Neural crest cell (in vitro differentiated cells): ENCODE results near the gene SLAMF6. TPM values are rescaled to one million over a fixed set of nuclear protein-coding genes. Genes with fewer than 3 reads are reported as not detected.
"Not testable (repeated sequence)": the region's sequence is repeated elsewhere in the genome, so short reads cannot be mapped to it uniquely, and the experiment has no call there.

Source experiments
- DNase-seq: peaks from one replicate; pipeline ENCODE4 v3.0.0; 2021; ENCODE audit warnings: low read depth, mixed read lengths, low spot score
- H3K27ac Mint-ChIP-seq: one replicate; pipeline ENCODE4 v1.8.0; 2021; ENCODE audit warnings: mild to moderate bottlenecking, mixed read lengths; ENCODE audit not compliant: unreplicated experiment
- H3K27me3 Mint-ChIP-seq: 2 replicates; pipeline ENCODE4 v1.8.0; 2021; ENCODE audit warnings: low read depth, mild to moderate bottlenecking, mixed read lengths
- H3K36me3 Mint-ChIP-seq: 2 replicates; pipeline ENCODE4 v1.8.0; 2021; ENCODE audit warnings: low read depth, mild to moderate bottlenecking, mixed read lengths
- H3K4me1 Mint-ChIP-seq: 2 replicates; pipeline ENCODE4 v1.8.0; 2021; ENCODE audit warnings: mixed read lengths
- H3K4me3 Mint-ChIP-seq: one replicate; pipeline ENCODE4 v1.8.0; 2021; ENCODE audit warnings: mild to moderate bottlenecking, mixed read lengths
- H3K9me3 Mint-ChIP-seq: 2 replicates; pipeline ENCODE4 v1.8.0; 2021; ENCODE audit warnings: mixed read lengths
- CTCF ChIP-seq: fragments of 200-600 bp; sonication (generic); conservative IDR thresholded peaks from 2 replicates; pipeline ENCODE4 v1.5.0; 2021; ENCODE audit warnings: antibody characterized with exemption, mild to moderate bottlenecking
- total RNA-seq: library from RNA; stranded (reverse); gene quantifications from 2 replicates; pipeline ENCODE4 v1.2.1, GENCODE V29; 2021

The SLAMF6 gene
- total RNA-seq, 1 donor from 2014 or later: not detected

- Mint-ChIP-seq H3K27me3 (no peaks in the 10 kb centered on the region), H3K27ac (no peak overlapping the region), H3K36me3 (no peaks in the 10 kb centered on the region), H3K4me3 (no peak overlapping the region), H3K4me1 (no peaks in the 10 kb centered on the region), H3K9me3 (peaks cover 4% of the 10 kb centered on the region)
- TF ChIP-seq CTCF: no peak
- DNase-seq: no peak
Measured at GRCh38 chr1:160488347-160489058, 34.6 kb downstream of the SLAMF6 start.

- H3K27me3 Mint-ChIP-seq: no peaks in the 10 kb centered on the region
- no peak for DNase-seq
- H3K4me3 Mint-ChIP-seq: no peak overlapping the region
- H3K36me3 Mint-ChIP-seq: no peaks in the 10 kb centered on the region
- H3K4me1 Mint-ChIP-seq: no peaks in the 10 kb centered on the region
- no peak for TF ChIP-seq CTCF
- no peak overlapping the region for H3K27ac Mint-ChIP-seq
- peaks cover 5% of the 10 kb centered on the region for H3K9me3 Mint-ChIP-seq
Measured at GRCh38 chr1:160486453-160486852, 36.6 kb downstream of the SLAMF6 start.

- peaks cover 6% of the 10 kb centered on the region for H3K27me3 Mint-ChIP-seq
- H3K36me3 Mint-ChIP-seq: no peaks in the 10 kb centered on the region
- H3K4me1 Mint-ChIP-seq: no peaks in the 10 kb centered on the region
- H3K27ac Mint-ChIP-seq: no peak overlapping the region
- peaks cover 10% of the 10 kb centered on the region for H3K9me3 Mint-ChIP-seq
- DNase-seq: no peak
- no peak overlapping the region for H3K4me3 Mint-ChIP-seq
- no peak for TF ChIP-seq CTCF
Measured at GRCh38 chr1:160483505-160484185, 39.4 kb downstream of the SLAMF6 start.

GRCh38 chr1:160481979-160482596 lies 41.0 kb downstream of the SLAMF6 start:
- H3K9me3 Mint-ChIP-seq: peaks cover 13% of the 10 kb centered on the region

GRCh38 chr1:160480781-160481180 lies 42.3 kb downstream of the SLAMF6 start:
- H3K27ac Mint-ChIP-seq, DNase-seq, H3K4me3 Mint-ChIP-seq, H3K27me3 Mint-ChIP-seq, H3K4me1 Mint-ChIP-seq, H3K36me3 Mint-ChIP-seq: not testable (repeated sequence)
- H3K9me3 Mint-ChIP-seq: peaks cover 13% of the 10 kb centered on the region

More at GRCh38 chr1:160481979-160482596, 41.0 kb downstream of the SLAMF6 start:
- no peak overlapping the region for H3K27ac Mint-ChIP-seq
- DNase-seq: no peak
- no peak overlapping the region for H3K4me3 Mint-ChIP-seq
- TF ChIP-seq CTCF: no peak
- no peaks in the 10 kb centered on the region for H3K4me1 Mint-ChIP-seq
- peaks cover 10% of the 10 kb centered on the region for H3K27me3 Mint-ChIP-seq
- H3K36me3 Mint-ChIP-seq: peaks cover 4% of the 10 kb centered on the region

GRCh38 chr1:160479091-160479490 lies 44.0 kb downstream of the SLAMF6 start:
- H3K4me1 Mint-ChIP-seq, H3K27me3 Mint-ChIP-seq, H3K27ac Mint-ChIP-seq, H3K36me3 Mint-ChIP-seq, H3K9me3 Mint-ChIP-seq, DNase-seq, H3K4me3 Mint-ChIP-seq: not testable (repeated sequence)
